GM23338 (cell line): ENCODE results near the gene GRWD1. TPM values are rescaled to one million over a fixed set of nuclear protein-coding genes. Genes with fewer than 3 reads are reported as not detected.

ENCODE experiments used
- ATAC-seq: fragments of 200-7000 bp; cut with Tn5 transposase; 3 replicates; pipeline ENCODE4 v1.9.1; 2020
- DNase-seq: peaks from one replicate; pipeline ENCODE4 v3.0.0-alpha.2; 2015; ENCODE audit warnings: low spot score
- H2AFZ ChIP-seq: fragments of 200-600 bp; sonication (generic); 2 replicates; pipeline ENCODE4 v1.8.0; 2016; ENCODE audit warnings: antibody characterized with exemption, mild to moderate bottlenecking, moderate library complexity
- H3F3A ChIP-seq: fragments of 200-600 bp; sonication (generic); replicated peaks from 2 replicates; pipeline ENCODE4 v1.8.0; 2017; ENCODE audit warnings: antibody characterized with exemption, mixed run types, low read depth
- H3K27ac ChIP-seq: fragments of 200-600 bp; sonication (generic); 2 replicates; pipeline ENCODE4 v1.6.1; 2016; ENCODE audit warnings: low read depth
- H3K27me3 ChIP-seq: fragments of 200-600 bp; sonication (generic); 2 replicates; pipeline ENCODE4 v1.8.0; 2016; ENCODE audit warnings: mild to moderate bottlenecking, mixed run types, moderate library complexity; ENCODE audit not compliant: insufficient read depth
- H3K36me3 ChIP-seq: fragments of 200-600 bp; sonication (generic); 2 replicates; pipeline ENCODE4 v1.8.0; 2016; ENCODE audit warnings: mild to moderate bottlenecking; ENCODE audit not compliant: insufficient read depth
- H3K4me1 ChIP-seq: fragments of 200-600 bp; sonication (generic); 2 replicates; pipeline ENCODE4 v1.8.0; 2016; ENCODE audit warnings: mild to moderate bottlenecking, moderate library complexity; ENCODE audit not compliant: insufficient read depth
- H3K4me2 ChIP-seq: fragments of 200-600 bp; sonication (generic); 2 replicates; pipeline ENCODE4 v1.7.1; 2017; ENCODE audit warnings: mixed run types
- H3K4me3 ChIP-seq: fragments of 200-600 bp; sonication (generic); 2 replicates; pipeline ENCODE4 v1.6.1; 2016; ENCODE audit warnings: mixed run types
- H3K79me2 ChIP-seq: fragments of 200-600 bp; sonication (generic); replicated peaks from 2 replicates; pipeline ENCODE4 v1.8.0; 2017; ENCODE audit warnings: mild to moderate bottlenecking; ENCODE audit not compliant: insufficient read depth
- H3K9me2 ChIP-seq: fragments of 200-600 bp; sonication (generic); 2 replicates; pipeline ENCODE4 v1.8.0; 2017; ENCODE audit not compliant: insufficient read depth
- H4K20me1 ChIP-seq: fragments of 200-600 bp; sonication (generic); replicated peaks from 2 replicates; pipeline ENCODE4 v1.8.0; 2017; ENCODE audit warnings: mild to moderate bottlenecking; ENCODE audit not compliant: insufficient read depth
- H3K27ac Mint-ChIP-seq: 2 replicates; pipeline ENCODE4 v1.8.0; 2020; ENCODE audit warnings: inconsistent platforms, mild to moderate bottlenecking, moderate library complexity, mixed read lengths
- H3K27me3 Mint-ChIP-seq: 3 replicates; pipeline ENCODE4 v1.8.0; 2022; ENCODE audit warnings: low read depth, mild to moderate bottlenecking, moderate library complexity, mixed read lengths, inconsistent platforms; ENCODE audit not compliant: insufficient read depth, poor library complexity
- H3K36me3 Mint-ChIP-seq: 3 replicates; pipeline ENCODE4 v1.8.0; 2021; ENCODE audit warnings: low read depth, mild to moderate bottlenecking, inconsistent platforms, moderate library complexity, mixed read lengths
- H3K4me1 Mint-ChIP-seq: 3 replicates; pipeline ENCODE4 v1.8.0; 2020; ENCODE audit warnings: mild to moderate bottlenecking, inconsistent platforms, mixed read lengths
- H3K4me3 Mint-ChIP-seq: 3 replicates; pipeline ENCODE4 v1.8.0; 2021; ENCODE audit warnings: moderate library complexity, mild to moderate bottlenecking, inconsistent platforms, mixed read lengths
- H3K9me3 Mint-ChIP-seq: 3 replicates; pipeline ENCODE4 v1.8.0; 2020; ENCODE audit warnings: moderate library complexity, mild to moderate bottlenecking, inconsistent platforms, mixed read lengths
- CREB1 ChIP-seq: fragments of 250-450 bp; sonication (Bioruptor Pico); IDR thresholded peaks from 2 replicates; pipeline ENCODE4 v1.5.0; 2020; ENCODE audit warnings: low read depth, mild to moderate bottlenecking, moderate library complexity
- EZH2 ChIP-seq: fragments of 200-600 bp; sonication (generic); IDR thresholded peaks from one replicate; pipeline ENCODE4 v1.8.0; 2017; ENCODE audit warnings: antibody characterized with exemption, mild to moderate bottlenecking, low read depth; ENCODE audit not compliant: unreplicated experiment
- EZH2phosphoT487 ChIP-seq: fragments of 200-600 bp; sonication (generic); IDR thresholded peaks from one replicate; pipeline ENCODE4 v1.8.1; 2018; ENCODE audit warnings: antibody characterized with exemption; ENCODE audit not compliant: unreplicated experiment
- JUNB ChIP-seq: IDR thresholded peaks from one replicate; pipeline ENCODE4 v1.6.1; 2016; ENCODE audit warnings: antibody characterized with exemption; ENCODE audit not compliant: unreplicated experiment
- NANOG ChIP-seq: IDR thresholded peaks from 2 replicates; pipeline ENCODE4 v1.6.1; 2016; ENCODE audit warnings: antibody characterized with exemption, borderline replicate concordance
- POLR2AphosphoS5 ChIP-seq: IDR thresholded peaks from 2 replicates; pipeline ENCODE4 v1.6.1; 2016; ENCODE audit warnings: antibody characterized with exemption, low read depth
- STAT1 ChIP-seq: IDR thresholded peaks from one replicate; pipeline ENCODE4 v1.6.1; 2016; ENCODE audit warnings: antibody characterized with exemption; ENCODE audit not compliant: unreplicated experiment
- ZNF331 ChIP-seq: fragments of 250-450 bp; sonication (Bioruptor Pico); IDR thresholded peaks from 2 replicates; pipeline ENCODE4 v1.5.0; 2020; ENCODE audit warnings: low read depth, mild to moderate bottlenecking, moderate library complexity
- polyA plus RNA-seq: library from polyadenylated mRNA; unstranded; fragments of >200 nt; fragmentation: Nextera tagmentation; extraction: Ambion mirVana; gene quantifications from 2 replicates; pipeline ENCODE4 v1.2.1, GENCODE V29; 2016
- total RNA-seq: library from RNA; depleted of rRNA; stranded (reverse); fragments of >200 nt; shearing (Covaris generic); gene quantifications from 2 replicates; pipeline ENCODE4 v1.2.3, GENCODE V29; 2014
- TF ChIP-seq, protein P1 (sequence below): fragments of 250-450 bp; sonication (Bioruptor Pico); IDR thresholded peaks from 2 replicates; pipeline ENCODE4 v1.5.0; 2020; ENCODE audit warnings: mild to moderate bottlenecking, moderate library complexity
- TF ChIP-seq, protein P2 (sequence below): IDR thresholded peaks from 2 replicates; pipeline ENCODE4 v1.6.1; 2016; ENCODE audit warnings: antibody characterized with exemption
- TF ChIP-seq, protein P3 (sequence below), 2 experiments: fragments of 200-600 bp in 1 of 2; sonication (generic) in 1 of 2; conservative IDR thresholded peaks; 2 replicates each; pipeline versions ENCODE4 v1.5.1 to v1.6.1; 2016 to 2017; ENCODE audit warnings: antibody characterized with exemption in 2 of 2, low read depth in 2 of 2, mild to moderate bottlenecking in 2 of 2, moderate library complexity in 1 of 2

The GRWD1 gene
- total and polyA plus RNA-seq, 2 experiments from 2014 or later, result 23.2 to 58.0 TPM

DNA sequence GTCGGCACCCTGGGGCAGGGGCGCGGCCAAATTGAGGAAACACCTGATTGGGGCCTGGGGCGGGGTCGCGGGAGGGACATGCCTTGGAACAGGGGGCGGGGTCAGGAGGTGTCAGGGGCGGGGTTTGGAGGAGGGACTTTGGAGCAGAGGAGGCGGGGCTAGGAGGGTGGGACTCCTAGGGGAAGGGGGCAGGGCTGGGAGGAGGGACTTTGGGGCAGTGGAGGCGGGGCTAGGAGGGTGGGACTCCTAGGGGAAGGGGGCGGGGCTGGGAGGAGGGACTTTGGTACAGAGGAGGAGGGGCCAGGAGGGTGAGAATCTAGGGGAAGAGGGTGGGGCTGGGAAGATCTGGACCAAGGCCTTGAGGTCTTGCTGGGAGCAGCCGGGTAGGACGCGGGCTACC is 30.4 kb upstream of the GRWD1 start:
- peaks cover 15% of the 10 kb centered on the region for H3K4me1 ChIP-seq
- H3K4me2 ChIP-seq, result peak overlapping the region; percentile 74; the same call in 1 of the 2 replicates
- H3K4me3 ChIP-seq, result peak overlapping the region; percentile 47; the same call in 1 of the 2 replicates
- H3K27ac ChIP-seq, result peak overlapping the region; percentile 92; the same call in 1 of the 2 replicates
- H3K27me3 ChIP-seq, result no peaks in the 10 kb centered on the region
- peaks cover 24% of the 10 kb centered on the region; the same call in 2 of the 3 replicates for H3K4me1 Mint-ChIP-seq
- H3K27ac Mint-ChIP-seq, result no peak overlapping the region
- peaks cover 12% of the 10 kb centered on the region for H3K36me3 Mint-ChIP-seq
- DNase-seq (peak; percentile 99), ATAC-seq (peak; percentile 53)
- H3K4me3 Mint-ChIP-seq, result peak overlapping the region; percentile 74; the same call in 1 of the 3 replicates
- H3K79me2 ChIP-seq, result no peaks in the 10 kb centered on the region
- peaks cover 14% of the 10 kb centered on the region; the same call in 1 of the 2 replicates for H3K36me3 ChIP-seq
- TF ChIP-seq EZH2 (no peak), STAT1 (no peak), EZH2phosphoT487 (no peak), JUNB (no peak), CREB1 (CRISPR knock-in tag) (no peak)
- peaks cover 23% of the 10 kb centered on the region for H3K27me3 Mint-ChIP-seq
- H4K20me1 ChIP-seq, result no peaks in the 10 kb centered on the region; the same call in 1 of the 2 replicates
- no peaks in the 10 kb centered on the region for H3K9me2 ChIP-seq
- no peak overlapping the region for H2AFZ ChIP-seq
- H3F3A ChIP-seq, result peaks cover 10% of the 10 kb centered on the region; the same call in 1 of the 2 replicates
- no peaks in the 10 kb centered on the region; the same call in 2 of the 3 replicates for H3K9me3 Mint-ChIP-seq

DNA sequence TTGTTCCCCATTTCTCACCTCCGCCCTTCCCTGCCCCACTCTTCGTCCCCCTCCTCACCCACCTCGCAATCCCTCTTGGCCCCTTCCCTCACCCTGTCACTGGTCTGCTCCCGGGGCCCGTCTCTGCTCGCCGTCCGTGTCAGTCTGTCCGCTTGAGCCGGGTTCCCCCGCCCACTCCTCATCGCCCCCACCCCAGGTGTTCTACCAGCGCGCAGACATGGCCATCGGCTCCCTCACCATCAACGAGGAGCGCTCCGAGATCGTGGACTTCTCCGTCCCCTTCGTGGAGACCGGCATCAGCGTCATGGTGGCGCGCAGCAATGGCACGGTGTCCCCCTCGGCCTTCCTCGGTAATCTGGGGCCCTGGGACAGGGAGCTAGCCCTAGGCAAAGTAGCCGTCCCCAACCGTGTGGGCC is 30.0 kb upstream of the GRWD1 start:
- H3K27ac ChIP-seq, result no peak overlapping the region
- no peaks in the 10 kb centered on the region for H3K27me3 ChIP-seq
- Mint-ChIP-seq H3K4me1 (peaks cover 24% of the 10 kb centered on the region; the same call in 2 of the 3 replicates), H3K27ac (no peak overlapping the region), H3K36me3 (peaks cover 12% of the 10 kb centered on the region), H3K4me3 (no peak overlapping the region; the same call in 2 of the 3 replicates), H3K27me3 (peaks cover 23% of the 10 kb centered on the region), H3K9me3 (no peaks in the 10 kb centered on the region)
- no peaks in the 10 kb centered on the region for H3K79me2 ChIP-seq
- H3K4me2 ChIP-seq, result no peak overlapping the region
- no peaks in the 10 kb centered on the region; the same call in 1 of the 2 replicates for H4K20me1 ChIP-seq
- no peak overlapping the region for H3K4me3 ChIP-seq
- no peak overlapping the region for H2AFZ ChIP-seq
- ATAC-seq, result peak; percentile 6
- peaks cover 15% of the 10 kb centered on the region for H3K4me1 ChIP-seq
- H3K36me3 ChIP-seq, result peaks cover 14% of the 10 kb centered on the region; the same call in 1 of the 2 replicates
- H3K9me2 ChIP-seq, result no peaks in the 10 kb centered on the region
- no peak for DNase-seq
- peaks cover 10% of the 10 kb centered on the region; the same call in 1 of the 2 replicates for H3F3A ChIP-seq
- TF ChIP-seq NANOG (no peak), JUNB (no peak), ZNF331 (no peak), CREB1 (CRISPR knock-in tag) (no peak), EZH2 (no peak), POLR2AphosphoS5 (no peak)
- TF ChIP-seq, protein P1, sequence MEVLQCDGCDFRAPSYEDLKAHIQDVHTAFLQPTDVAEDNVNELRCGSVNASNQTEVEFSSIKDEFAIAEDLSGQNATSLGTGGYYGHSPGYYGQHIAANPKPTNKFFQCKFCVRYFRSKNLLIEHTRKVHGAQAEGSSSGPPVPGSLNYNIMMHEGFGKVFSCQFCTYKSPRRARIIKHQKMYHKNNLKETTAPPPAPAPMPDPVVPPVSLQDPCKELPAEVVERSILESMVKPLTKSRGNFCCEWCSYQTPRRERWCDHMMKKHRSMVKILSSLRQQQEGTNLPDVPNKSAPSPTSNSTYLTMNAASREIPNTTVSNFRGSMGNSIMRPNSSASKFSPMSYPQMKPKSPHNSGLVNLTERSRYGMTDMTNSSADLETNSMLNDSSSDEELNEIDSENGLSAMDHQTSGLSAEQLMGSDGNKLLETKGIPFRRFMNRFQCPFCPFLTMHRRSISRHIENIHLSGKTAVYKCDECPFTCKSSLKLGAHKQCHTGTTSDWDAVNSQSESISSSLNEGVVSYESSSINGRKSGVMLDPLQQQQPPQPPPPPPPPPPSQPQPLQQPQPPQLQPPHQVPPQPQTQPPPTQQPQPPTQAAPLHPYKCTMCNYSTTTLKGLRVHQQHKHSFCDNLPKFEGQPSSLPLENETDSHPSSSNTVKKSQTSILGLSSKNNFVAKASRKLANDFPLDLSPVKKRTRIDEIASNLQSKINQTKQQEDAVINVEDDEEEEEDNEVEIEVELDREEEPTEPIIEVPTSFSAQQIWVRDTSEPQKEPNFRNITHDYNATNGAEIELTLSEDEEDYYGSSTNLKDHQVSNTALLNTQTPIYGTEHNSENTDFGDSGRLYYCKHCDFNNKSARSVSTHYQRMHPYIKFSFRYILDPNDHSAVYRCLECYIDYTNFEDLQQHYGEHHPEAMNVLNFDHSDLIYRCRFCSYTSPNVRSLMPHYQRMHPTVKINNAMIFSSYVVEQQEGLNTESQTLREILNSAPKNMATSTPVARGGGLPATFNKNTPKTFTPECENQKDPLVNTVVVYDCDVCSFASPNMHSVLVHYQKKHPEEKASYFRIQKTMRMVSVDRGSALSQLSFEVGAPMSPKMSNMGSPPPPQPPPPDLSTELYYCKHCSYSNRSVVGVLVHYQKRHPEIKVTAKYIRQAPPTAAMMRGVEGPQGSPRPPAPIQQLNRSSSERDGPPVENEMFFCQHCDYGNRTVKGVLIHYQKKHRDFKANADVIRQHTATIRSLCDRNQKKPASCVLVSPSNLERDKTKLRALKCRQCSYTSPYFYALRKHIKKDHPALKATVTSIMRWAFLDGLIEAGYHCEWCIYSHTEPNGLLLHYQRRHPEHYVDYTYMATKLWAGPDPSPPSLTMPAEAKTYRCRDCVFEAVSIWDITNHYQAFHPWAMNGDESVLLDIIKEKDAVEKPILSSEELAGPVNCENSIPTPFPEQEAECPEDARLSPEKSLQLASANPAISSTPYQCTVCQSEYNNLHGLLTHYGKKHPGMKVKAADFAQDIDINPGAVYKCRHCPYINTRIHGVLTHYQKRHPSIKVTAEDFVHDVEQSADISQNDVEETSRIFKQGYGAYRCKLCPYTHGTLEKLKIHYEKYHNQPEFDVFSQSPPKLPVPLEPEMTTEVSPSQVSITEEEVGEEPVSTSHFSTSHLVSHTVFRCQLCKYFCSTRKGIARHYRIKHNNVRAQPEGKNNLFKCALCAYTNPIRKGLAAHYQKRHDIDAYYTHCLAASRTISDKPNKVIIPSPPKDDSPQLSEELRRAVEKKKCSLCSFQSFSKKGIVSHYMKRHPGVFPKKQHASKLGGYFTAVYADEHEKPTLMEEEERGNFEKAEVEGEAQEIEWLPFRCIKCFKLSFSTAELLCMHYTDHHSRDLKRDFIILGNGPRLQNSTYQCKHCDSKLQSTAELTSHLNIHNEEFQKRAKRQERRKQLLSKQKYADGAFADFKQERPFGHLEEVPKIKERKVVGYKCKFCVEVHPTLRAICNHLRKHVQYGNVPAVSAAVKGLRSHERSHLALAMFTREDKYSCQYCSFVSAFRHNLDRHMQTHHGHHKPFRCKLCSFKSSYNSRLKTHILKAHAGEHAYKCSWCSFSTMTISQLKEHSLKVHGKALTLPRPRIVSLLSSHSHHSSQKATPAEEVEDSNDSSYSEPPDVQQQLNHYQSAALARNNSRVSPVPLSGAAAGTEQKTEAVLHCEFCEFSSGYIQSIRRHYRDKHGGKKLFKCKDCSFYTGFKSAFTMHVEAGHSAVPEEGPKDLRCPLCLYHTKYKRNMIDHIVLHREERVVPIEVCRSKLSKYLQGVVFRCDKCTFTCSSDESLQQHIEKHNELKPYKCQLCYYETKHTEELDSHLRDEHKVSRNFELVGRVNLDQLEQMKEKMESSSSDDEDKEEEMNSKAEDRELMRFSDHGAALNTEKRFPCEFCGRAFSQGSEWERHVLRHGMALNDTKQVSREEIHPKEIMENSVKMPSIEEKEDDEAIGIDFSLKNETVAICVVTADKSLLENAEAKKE (CRISPR knock-in tag), result no peak
- TF ChIP-seq, protein P2, sequence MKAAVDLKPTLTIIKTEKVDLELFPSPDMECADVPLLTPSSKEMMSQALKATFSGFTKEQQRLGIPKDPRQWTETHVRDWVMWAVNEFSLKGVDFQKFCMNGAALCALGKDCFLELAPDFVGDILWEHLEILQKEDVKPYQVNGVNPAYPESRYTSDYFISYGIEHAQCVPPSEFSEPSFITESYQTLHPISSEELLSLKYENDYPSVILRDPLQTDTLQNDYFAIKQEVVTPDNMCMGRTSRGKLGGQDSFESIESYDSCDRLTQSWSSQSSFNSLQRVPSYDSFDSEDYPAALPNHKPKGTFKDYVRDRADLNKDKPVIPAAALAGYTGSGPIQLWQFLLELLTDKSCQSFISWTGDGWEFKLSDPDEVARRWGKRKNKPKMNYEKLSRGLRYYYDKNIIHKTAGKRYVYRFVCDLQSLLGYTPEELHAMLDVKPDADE, result no peak
- TF ChIP-seq, protein P3, sequence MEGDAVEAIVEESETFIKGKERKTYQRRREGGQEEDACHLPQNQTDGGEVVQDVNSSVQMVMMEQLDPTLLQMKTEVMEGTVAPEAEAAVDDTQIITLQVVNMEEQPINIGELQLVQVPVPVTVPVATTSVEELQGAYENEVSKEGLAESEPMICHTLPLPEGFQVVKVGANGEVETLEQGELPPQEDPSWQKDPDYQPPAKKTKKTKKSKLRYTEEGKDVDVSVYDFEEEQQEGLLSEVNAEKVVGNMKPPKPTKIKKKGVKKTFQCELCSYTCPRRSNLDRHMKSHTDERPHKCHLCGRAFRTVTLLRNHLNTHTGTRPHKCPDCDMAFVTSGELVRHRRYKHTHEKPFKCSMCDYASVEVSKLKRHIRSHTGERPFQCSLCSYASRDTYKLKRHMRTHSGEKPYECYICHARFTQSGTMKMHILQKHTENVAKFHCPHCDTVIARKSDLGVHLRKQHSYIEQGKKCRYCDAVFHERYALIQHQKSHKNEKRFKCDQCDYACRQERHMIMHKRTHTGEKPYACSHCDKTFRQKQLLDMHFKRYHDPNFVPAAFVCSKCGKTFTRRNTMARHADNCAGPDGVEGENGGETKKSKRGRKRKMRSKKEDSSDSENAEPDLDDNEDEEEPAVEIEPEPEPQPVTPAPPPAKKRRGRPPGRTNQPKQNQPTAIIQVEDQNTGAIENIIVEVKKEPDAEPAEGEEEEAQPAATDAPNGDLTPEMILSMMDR (conservative IDR thresholded peaks at IDR 0.05; ENCODE audit: low read depth in 2 of 2), result no peak
